KBM-7 (cell line): ENCODE results near the gene PHLPP2.
"Not testable (repeated sequence)": the region's sequence is repeated elsewhere in the genome, so short reads cannot be mapped to it uniquely, and the experiment has no call there.

Experiments used
- DNase-seq: peaks from one replicate; pipeline ENCODE4 v3.0.0-alpha.2; 2015
- in situ Hi-C: fragments of 300-500 bp; cut with MboI; formaldehyde crosslinking; loops from 2 replicates; pipeline ENCODE4 v1.14.3; 2020; ENCODE audit warnings: low sequenced_read_pairs, low pct_unique_long_range_greater_than_20kb, mixed read lengths

PHLPP2 gene

GRCh38 chr16:71722801-71723536, 1.5 kb downstream of the PHLPP2 start:
- in situ Hi-C loops, result no loop called here
- peak; percentile 74 for DNase-seq

- in situ Hi-C loops, result no loop called here
- no peak for DNase-seq
These were observed 3.3 kb downstream of the PHLPP2 start for GRCh38 chr16:71721066-71721740.

- DNase-seq, result no peak
- in situ Hi-C loops, result no loop called here
These were observed 12.0 kb downstream of the PHLPP2 start for GRCh38 chr16:71712501-71712900.

- in situ Hi-C loops, result no loop called here
These were observed 12.7 kb downstream of the PHLPP2 start for GRCh38 chr16:71711789-71712188.

GRCh38 chr16:71709229-71709781, 15.2 kb downstream of the PHLPP2 start:
- in situ Hi-C loops, result no loop called here
- no peak for DNase-seq

More at GRCh38 chr16:71711789-71712188, 12.7 kb downstream of the PHLPP2 start:
- DNase-seq, result no peak

GRCh38 chr16:71708696-71709095, 15.8 kb downstream of the PHLPP2 start:
- in situ Hi-C loops, result no loop called here
- DNase-seq, result no peak

GRCh38 chr16:71707199-71707598, 17.3 kb downstream of the PHLPP2 start:
- no peak for DNase-seq
- in situ Hi-C loops, result no loop called here

GRCh38 chr16:71706046-71706445, 18.5 kb downstream of the PHLPP2 start:
- no peak for DNase-seq
- in situ Hi-C loops, result no loop called here

GRCh38 chr16:71703333-71703732, 21.2 kb downstream of the PHLPP2 start:
- in situ Hi-C loops, result no loop called here

GRCh38 chr16:71700831-71701230, 23.7 kb downstream of the PHLPP2 start:
- no peak for DNase-seq
- in situ Hi-C loops, result no loop called here

More at GRCh38 chr16:71703333-71703732, 21.2 kb downstream of the PHLPP2 start:
- no peak for DNase-seq

GRCh38 chr16:71698491-71698890, 26.0 kb downstream of the PHLPP2 start:
- no peak for DNase-seq
- in situ Hi-C loops, result no loop called here

GRCh38 chr16:71693164-71693563, 31.3 kb downstream of the PHLPP2 start:
- no peak for DNase-seq
- in situ Hi-C loops, result no loop called here

GRCh38 chr16:71689901-71690300, 34.6 kb downstream of the PHLPP2 start:
- in situ Hi-C loops, result no loop called here
- DNase-seq, result no peak

GRCh38 chr16:71687861-71688260, 36.6 kb downstream of the PHLPP2 start:
- in situ Hi-C loops, result no loop called here
- DNase-seq, result no peak

- DNase-seq, in situ Hi-C loops: not testable (repeated sequence)
These were observed 40.2 kb downstream of the PHLPP2 start for GRCh38 chr16:71684280-71684679.

- DNase-seq, result no peak
- in situ Hi-C loops, result no loop called here
These were observed 43.1 kb downstream of the PHLPP2 start for GRCh38 chr16:71681360-71681759.

GRCh38 chr16:71676236-71676635, 48.3 kb downstream of the PHLPP2 start:
- in situ Hi-C loops, result no loop called here
- no peak for DNase-seq

GRCh38 chr16:71675380-71675779, 49.1 kb downstream of the PHLPP2 start:
- DNase-seq, result no peak
- in situ Hi-C loops, result no loop called here

GRCh38 chr16:71674229-71674628, 50.3 kb downstream of the PHLPP2 start:
- no peak for DNase-seq

GRCh38 chr16:71673582-71673973, 50.9 kb downstream of the PHLPP2 start:
- in situ Hi-C loops, result no loop called here
- DNase-seq, result no peak

More at GRCh38 chr16:71674229-71674628, 50.3 kb downstream of the PHLPP2 start:
- in situ Hi-C loops, result no loop called here
